ENCODE data around the gene SPTBN1.
A peak's percentile ranks its signal among the peaks of the same experiment; 100 is the strongest.

Gene SPTBN1

DNA sequence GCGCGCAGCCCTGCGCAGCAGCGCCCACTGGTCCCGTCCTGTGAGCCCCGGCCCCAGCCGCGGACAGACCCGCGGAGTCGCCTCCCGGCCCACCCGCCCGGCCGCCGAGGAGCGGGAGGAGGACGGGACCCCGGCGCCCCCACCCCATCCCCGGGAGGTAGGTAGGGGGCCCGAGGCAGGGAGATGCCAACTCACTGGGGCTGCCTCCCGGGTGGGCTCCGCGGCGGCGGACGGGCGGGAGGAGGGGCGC, 160 bp downstream of the SPTBN1 start:
- no peak for DNase-seq (ENCODE audit: low read depth)
- TF ChIP-seq, protein P1, sequence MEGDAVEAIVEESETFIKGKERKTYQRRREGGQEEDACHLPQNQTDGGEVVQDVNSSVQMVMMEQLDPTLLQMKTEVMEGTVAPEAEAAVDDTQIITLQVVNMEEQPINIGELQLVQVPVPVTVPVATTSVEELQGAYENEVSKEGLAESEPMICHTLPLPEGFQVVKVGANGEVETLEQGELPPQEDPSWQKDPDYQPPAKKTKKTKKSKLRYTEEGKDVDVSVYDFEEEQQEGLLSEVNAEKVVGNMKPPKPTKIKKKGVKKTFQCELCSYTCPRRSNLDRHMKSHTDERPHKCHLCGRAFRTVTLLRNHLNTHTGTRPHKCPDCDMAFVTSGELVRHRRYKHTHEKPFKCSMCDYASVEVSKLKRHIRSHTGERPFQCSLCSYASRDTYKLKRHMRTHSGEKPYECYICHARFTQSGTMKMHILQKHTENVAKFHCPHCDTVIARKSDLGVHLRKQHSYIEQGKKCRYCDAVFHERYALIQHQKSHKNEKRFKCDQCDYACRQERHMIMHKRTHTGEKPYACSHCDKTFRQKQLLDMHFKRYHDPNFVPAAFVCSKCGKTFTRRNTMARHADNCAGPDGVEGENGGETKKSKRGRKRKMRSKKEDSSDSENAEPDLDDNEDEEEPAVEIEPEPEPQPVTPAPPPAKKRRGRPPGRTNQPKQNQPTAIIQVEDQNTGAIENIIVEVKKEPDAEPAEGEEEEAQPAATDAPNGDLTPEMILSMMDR (conservative IDR thresholded peaks at IDR 0.05; ENCODE audit: low read depth, low read length) = no peak
- peak overlapping the region; percentile 69 for H3K4me3 ChIP-seq (ENCODE audit: low read depth, low read length)

DNA sequence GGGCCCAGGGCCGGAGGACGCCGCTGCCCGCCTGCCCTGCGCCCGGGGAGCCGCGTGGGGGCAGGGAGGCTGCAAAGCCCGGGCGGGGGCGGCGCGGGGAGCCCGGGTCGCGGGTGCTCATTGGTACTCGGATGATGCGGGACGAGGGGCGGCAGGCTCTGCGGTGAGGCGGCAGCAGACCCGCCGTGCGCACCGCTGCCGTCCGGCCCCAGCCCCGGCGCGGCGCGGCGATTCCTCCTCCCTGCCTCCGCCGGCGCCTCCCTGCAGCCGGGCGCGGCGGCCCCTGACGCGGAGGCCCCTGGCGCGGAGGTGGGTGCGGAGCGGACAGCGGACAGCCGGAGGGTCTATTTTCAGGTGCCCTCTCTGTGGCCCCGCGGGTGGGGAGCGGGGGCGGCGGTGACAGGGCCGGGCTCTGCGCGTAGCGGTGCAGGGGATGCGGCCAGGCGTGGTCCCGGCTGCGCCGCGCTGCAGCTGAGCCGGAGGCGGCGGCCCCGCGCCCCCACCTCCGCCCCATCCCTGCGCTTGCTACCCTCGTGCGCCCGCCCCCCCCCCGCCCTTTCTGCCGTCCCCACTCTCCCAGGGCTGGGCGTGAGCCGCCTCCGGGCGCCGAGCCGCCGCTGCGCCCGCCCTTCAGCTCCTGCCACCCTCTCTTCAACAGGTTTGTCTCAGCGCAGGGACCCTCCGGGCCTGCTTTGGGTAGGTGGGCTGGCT, 640 bp downstream of the SPTBN1 start:
- peak overlapping the region; percentile 69 for H3K4me3 ChIP-seq (ENCODE audit: low read depth, low read length)
- TF ChIP-seq, protein P1 (conservative IDR thresholded peaks at IDR 0.05; ENCODE audit: low read depth, low read length) = no peak
- no peak for DNase-seq (ENCODE audit: low read depth)

DNA sequence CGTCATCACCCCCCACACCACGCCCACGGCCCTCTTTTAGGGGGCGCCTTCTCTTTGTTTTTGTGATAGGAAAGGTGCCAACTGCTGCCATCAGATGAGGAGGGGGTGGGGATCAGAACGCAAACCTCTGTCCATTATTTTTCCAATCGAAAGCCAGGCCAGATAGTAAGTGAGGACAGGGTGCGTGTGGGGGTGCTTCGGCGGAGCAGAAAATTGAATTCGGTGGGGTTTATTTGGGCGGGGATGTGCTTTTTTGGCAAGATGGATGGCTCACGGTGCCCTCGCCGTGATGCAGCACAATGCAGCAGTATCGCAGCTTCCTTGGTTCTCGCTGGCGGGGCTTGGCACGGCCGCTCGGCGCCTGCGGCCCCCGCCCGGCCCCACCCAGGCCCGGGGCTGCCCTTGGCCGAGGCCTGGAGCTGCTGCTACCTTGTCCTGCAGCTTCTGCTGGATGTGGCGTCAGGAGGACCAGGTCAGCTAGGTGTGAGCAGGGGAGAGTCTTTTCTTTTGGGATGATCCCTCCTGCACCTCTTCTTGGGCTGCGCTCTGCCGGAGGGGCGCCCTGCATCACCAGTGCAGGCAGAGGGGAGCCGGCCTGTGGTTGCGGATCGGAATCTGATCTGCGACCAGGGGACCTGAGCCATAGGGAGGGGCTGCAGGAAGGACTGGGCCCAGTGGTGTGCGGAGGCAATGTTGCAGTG, 1.3 kb downstream of the SPTBN1 start:
- TF ChIP-seq, protein P1 (conservative IDR thresholded peaks at IDR 0.05; ENCODE audit: low read depth, low read length) = no peak
- H3K4me3 ChIP-seq (ENCODE audit: low read depth, low read length) = peak overlapping the region; percentile 69
- DNase-seq (ENCODE audit: low read depth) = no peak

DNA sequence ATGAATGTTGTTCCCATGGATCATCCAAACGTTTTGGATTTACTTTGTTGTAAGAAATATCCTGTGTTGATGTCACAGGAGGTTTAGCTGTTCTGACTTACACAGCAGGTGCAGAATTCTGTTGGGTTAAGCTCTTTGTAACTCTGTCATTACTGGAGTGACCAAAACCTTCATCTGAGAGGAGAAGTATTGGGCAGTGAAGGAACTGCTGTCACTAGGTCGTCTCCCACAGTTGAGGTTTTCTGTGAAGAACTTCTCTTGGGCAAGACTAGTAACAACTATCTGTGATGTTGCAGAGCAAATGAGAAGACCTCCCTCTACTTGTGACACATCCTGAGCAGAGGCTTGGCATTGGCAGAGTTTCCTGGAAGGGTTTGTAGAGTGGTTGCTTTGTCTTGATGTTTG, 2.9 kb downstream of the SPTBN1 start:
- H3K4me3 ChIP-seq (ENCODE audit: low read depth, low read length) = no peak overlapping the region
- TF ChIP-seq, protein P1 (conservative IDR thresholded peaks at IDR 0.05; ENCODE audit: low read depth, low read length) = no peak
- DNase-seq (ENCODE audit: low read depth) = peak; percentile 58

DNA sequence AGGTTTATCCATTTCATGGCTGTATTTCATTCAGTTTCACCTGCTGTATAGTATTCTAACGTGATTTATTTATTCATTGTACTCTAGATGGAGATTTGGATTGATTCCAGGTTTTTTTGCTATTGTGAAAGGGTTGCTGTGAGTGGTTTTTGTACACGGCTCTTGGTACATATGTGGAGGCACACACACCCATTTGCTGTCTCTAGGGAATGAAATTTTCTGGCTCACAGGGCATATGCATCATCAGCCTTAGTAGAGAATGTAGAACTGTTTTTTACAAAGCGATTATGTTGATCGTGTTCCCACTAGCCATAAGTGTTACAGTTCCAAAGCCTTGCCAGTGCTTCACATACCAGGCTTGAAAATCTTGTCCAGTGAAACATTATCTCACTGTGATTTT, 5.1 kb downstream of the SPTBN1 start:
- TF ChIP-seq, protein P1 (conservative IDR thresholded peaks at IDR 0.05; ENCODE audit: low read depth, low read length) = no peak

DNA sequence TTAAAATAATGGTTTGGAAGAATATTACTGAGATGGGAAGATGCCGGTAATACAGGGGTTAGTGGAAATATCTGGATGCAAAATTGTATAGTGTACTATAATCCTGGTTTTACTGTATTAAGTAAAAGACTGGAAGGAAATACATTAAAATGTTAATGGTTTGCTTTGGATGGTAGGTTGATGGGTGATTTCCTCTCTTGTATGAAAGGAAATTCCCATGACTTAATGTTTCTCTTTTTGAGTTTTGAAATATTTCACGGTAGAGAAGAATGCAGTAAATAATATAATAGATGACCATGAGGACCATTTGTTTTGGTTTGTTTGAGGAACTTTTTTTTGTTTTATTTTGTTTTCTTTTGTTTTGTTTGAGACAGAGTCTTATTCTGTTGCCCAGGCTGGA, 8.2 kb downstream of the SPTBN1 start:
- TF ChIP-seq, protein P1 (conservative IDR thresholded peaks at IDR 0.05; ENCODE audit: low read depth, low read length) = no peak
- DNase-seq (ENCODE audit: low read depth) = no peak
- no peak overlapping the region for H3K4me3 ChIP-seq (ENCODE audit: low read depth, low read length)

More for the DNA sequence above, 5.1 kb downstream of the SPTBN1 start:
- no peak overlapping the region for H3K4me3 ChIP-seq (ENCODE audit: low read depth, low read length)
- peak; percentile 83 for DNase-seq (ENCODE audit: low read depth)

DNA sequence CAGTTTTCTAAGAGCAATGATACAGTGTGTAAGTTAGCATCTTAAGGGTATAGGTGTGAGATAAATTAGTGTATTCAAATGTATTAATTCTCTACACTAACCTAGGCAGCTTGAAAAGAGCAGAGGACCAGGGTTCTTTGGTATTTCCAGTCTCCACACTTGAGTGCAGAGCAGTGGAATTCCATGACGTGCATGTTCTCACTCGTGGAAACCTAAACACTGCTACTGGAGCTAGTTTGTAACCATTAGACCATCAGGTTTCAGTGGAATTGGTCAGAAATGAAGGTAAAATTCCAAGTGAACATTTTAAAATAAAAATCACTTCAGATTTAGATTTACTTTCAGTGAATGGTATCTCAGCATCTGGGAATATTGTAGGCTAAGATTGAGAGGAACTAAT, 9.0 kb downstream of the SPTBN1 start:
- no peak for DNase-seq (ENCODE audit: low read depth)
- H3K4me3 ChIP-seq (ENCODE audit: low read depth, low read length) = no peak overlapping the region
- TF ChIP-seq, protein P1 (conservative IDR thresholded peaks at IDR 0.05; ENCODE audit: low read depth, low read length) = no peak
